ENCODE data around the gene MAF.

The MAF gene

GRCh38 chr16:79592186-79592585, 8.4 kb downstream of the MAF start:
- DNase-seq (ENCODE audit: extremely low read depth, low read depth), result no peak
- TF ChIP-seq CTCF (IDR thresholded peaks at IDR 0.05; ENCODE audit: low read depth, low read length), result no peak

- TF ChIP-seq CTCF (IDR thresholded peaks at IDR 0.05; ENCODE audit: low read depth, low read length), result no peak
- no peak for DNase-seq (ENCODE audit: extremely low read depth, low read depth)
These were observed 10.9 kb downstream of the MAF start for GRCh38 chr16:79589601-79590102.

- TF ChIP-seq CTCF (IDR thresholded peaks at IDR 0.05; ENCODE audit: low read depth, low read length), result no peak
- no peak for DNase-seq (ENCODE audit: extremely low read depth, low read depth)
These were observed 12.6 kb downstream of the MAF start for GRCh38 chr16:79587897-79588296.

- no peak for TF ChIP-seq CTCF (IDR thresholded peaks at IDR 0.05; ENCODE audit: low read depth, low read length)
- DNase-seq (ENCODE audit: extremely low read depth, low read depth), result no peak
These were observed 13.2 kb downstream of the MAF start for GRCh38 chr16:79587296-79587695.

- DNase-seq (ENCODE audit: extremely low read depth, low read depth), result no peak
- no peak for TF ChIP-seq CTCF (IDR thresholded peaks at IDR 0.05; ENCODE audit: low read depth, low read length)
These were observed 17.7 kb downstream of the MAF start for GRCh38 chr16:79582789-79583188.

- no peak for TF ChIP-seq CTCF (IDR thresholded peaks at IDR 0.05; ENCODE audit: low read depth, low read length)
- DNase-seq (ENCODE audit: extremely low read depth, low read depth), result no peak
These were observed 19.9 kb downstream of the MAF start for GRCh38 chr16:79580453-79581191.

- no peak for DNase-seq (ENCODE audit: extremely low read depth, low read depth)
- no peak for TF ChIP-seq CTCF (IDR thresholded peaks at IDR 0.05; ENCODE audit: low read depth, low read length)
These were observed 23.9 kb downstream of the MAF start for GRCh38 chr16:79576602-79577001.

Data from AG09319 (cell line).